MG63 (cell line): ENCODE results near the gene SH3BP5L. TPM values are rescaled to one million over a fixed set of nuclear protein-coding genes. Genes with fewer than 3 reads are reported as not detected.
"Not testable (repeated sequence)": the region's sequence is repeated elsewhere in the genome, so short reads cannot be mapped to it uniquely, and the experiment has no call there.

ENCODE experiments used
- DNase-seq: peaks from one replicate; pipeline ENCODE4 v3.0.0-alpha.2; 2020
- H3K27me3 ChIP-seq: fragments of 250-450 bp; sonication (Bioruptor Pico); 2 replicates; pipeline ENCODE4 v1.5.1; 2020; ENCODE audit warnings: mild to moderate bottlenecking, moderate library complexity
- H3K36me3 ChIP-seq: fragments of 250-450 bp; sonication (Bioruptor Pico); 2 replicates; pipeline ENCODE4 v1.5.1; 2020; ENCODE audit warnings: mild to moderate bottlenecking, moderate library complexity
- H3K4me3 ChIP-seq: fragments of 250-450 bp; sonication (Bioruptor Pico); 2 replicates; pipeline ENCODE4 v1.5.1; 2020; ENCODE audit warnings: mild to moderate bottlenecking, moderate library complexity
- H3K9me3 ChIP-seq: fragments of 250-450 bp; sonication (Bioruptor Pico); 2 replicates; pipeline ENCODE4 v1.5.1; 2020; ENCODE audit warnings: mild to moderate bottlenecking, moderate library complexity
- total RNA-seq: library from RNA; depleted of rRNA; stranded (reverse); fragments of >200 nt; shearing (Covaris generic); gene quantifications from 2 replicates; pipeline ENCODE4 v1.2.3, GENCODE V29; 2014; ENCODE audit warnings: low replicate concordance

SH3BP5L gene
- total RNA-seq, 1 experiment from 2014 or later: 30.0 TPM

DNA sequence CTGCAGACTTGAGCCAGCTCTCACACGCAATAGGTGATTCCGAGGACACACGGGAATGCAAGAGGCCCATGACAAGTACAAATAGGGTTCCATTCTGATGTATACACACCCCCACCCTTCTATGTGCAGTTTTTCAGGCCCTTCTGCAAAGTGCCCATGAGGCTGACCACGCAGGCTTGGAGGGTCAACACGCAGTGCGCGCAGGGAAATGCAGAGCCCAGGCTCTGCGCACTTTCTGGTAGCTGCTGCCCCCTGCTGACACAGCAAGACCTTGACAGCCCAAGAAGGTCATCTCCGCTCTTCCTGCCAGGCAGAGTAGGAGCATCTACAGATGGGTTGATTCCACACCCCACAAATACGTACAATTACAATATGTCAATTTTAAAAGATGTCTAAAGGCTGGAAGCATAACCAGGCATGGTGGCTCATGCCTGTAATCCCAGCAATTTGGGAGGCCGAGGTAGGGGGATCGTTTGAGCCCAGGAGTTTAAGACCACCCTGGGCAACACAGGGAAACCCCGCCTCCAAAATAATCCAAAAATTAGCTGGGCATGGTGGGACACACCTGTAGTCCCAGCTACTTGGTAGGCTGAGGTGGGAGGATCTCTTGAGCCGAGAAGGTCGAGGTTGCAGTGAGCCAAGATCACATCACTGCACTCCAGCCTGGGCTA, 18.5 kb downstream of the SH3BP5L start:
- no peaks in the 10 kb centered on the region for H3K27me3 ChIP-seq
- no peak overlapping the region for H3K4me3 ChIP-seq
- H3K9me3 ChIP-seq: no peaks in the 10 kb centered on the region
- peak; percentile 33 for DNase-seq
- H3K36me3 ChIP-seq: peaks cover 13% of the 10 kb centered on the region

DNA sequence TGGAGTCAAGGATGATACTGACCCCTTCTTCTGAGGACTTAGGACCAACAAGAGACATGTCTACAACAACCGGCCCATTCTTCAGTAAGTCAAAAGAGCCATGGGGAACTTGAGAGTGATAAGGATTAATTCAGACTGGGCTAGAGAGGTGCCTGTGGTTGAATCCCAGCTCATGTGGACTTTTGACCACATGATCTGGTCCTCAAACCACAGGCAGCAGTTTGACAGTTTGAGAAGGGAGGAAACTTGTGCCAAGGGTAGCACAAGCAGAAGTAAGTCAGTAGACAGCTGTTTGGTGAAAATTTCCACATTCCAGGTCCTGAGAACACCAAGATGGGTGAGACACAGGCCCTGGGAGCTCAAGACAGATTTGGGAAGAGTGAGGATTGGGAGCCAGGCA, 19.8 kb downstream of the SH3BP5L start:
- H3K9me3 ChIP-seq: no peaks in the 10 kb centered on the region
- no peaks in the 10 kb centered on the region for H3K27me3 ChIP-seq
- H3K4me3 ChIP-seq: no peak overlapping the region
- DNase-seq: no peak
- peaks cover under 1% of the 10 kb centered on the region; the same call in 1 of the 2 replicates for H3K36me3 ChIP-seq

DNA sequence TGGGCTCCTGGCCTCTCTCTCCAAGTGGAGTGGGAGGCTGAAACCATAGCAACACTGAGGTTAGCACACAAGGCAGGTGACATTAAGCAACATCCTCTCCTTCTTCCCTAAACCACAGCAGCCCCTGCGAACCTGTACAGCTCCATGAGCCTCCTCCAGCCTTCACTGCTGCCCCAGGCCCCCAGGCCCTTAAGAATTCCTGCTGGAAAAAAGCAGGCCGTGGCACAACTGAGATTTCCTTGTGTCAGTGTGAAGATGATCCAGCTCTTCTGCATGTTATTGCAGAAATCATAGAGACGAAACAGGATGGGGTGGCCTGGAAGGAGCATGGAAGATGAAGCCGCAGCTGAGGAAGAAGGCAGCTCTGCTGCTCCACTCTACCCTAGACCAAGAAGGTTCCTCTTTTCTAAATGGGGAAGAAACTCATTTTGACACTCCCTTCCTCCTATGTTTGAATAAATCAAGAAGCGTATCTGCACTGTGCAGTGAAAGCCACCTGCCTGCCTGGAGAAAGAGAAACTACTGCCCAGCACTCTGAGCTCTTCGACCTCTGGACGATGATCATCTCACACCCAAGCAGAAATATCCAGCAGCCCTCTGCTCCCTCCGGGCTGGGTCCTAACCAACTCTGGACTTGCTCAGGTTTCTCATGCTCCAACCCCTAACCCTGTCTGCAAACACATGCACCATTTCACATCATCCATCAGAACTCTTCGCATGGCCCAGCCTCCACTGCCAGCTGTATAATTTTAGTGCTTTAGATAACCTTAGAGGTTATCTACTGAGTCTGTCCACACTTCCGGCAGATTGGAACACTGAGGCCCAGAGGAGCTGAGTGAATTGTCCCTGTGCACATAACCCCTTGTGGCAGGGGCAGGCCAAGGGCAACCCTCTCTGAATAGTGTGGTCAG, 20.7 kb downstream of the SH3BP5L start:
- no peak for DNase-seq
- no peaks in the 10 kb centered on the region for H3K36me3 ChIP-seq
- H3K4me3 ChIP-seq: no peak overlapping the region
- H3K9me3 ChIP-seq: no peaks in the 10 kb centered on the region
- H3K27me3 ChIP-seq: no peaks in the 10 kb centered on the region

DNA sequence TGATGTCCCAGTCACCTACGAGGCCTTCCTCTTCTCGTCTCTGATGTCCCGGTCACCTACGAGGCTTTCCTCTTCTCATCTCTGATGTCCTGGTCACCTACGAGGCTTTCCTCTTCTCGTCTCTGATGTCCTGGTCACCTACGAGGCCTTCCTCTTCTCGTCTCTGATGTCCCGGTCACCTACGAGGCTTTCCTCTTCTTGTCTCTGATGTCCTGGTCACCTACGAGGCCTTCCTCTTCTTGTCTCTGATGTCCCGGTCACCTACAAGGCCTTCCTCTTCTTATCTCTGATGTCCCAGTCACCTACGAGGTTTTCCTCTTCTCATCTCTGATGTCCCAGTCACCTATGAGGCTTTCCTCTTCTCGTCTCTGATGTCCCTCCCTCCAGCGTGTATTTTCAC, 22.2 kb downstream of the SH3BP5L start:
- H3K27me3 ChIP-seq, DNase-seq, H3K9me3 ChIP-seq, H3K36me3 ChIP-seq, H3K4me3 ChIP-seq: not testable (repeated sequence)

DNA sequence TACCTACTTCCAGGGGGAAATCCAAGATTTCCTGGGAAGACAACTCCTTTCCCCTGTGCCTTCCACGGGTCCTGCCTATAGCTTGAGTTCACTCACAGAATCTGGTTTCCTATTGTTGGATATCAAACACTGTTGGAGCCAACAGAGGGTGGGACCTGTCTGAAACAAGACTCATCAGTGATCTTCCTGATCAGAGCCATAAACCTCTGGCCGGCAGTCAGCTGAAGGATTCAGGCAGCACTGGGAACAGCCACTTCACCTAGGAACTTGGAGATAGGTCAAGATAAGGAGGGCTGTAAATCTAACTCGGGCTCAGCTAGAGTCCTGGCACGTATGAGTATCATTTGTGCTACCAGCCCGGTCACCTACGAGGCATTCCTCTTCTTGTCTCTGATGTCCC, 23.3 kb downstream of the SH3BP5L start:
- Histone ChIP-seq H3K9me3 (no peaks in the 10 kb centered on the region), H3K36me3 (no peaks in the 10 kb centered on the region), H3K4me3 (no peak overlapping the region)

DNA sequence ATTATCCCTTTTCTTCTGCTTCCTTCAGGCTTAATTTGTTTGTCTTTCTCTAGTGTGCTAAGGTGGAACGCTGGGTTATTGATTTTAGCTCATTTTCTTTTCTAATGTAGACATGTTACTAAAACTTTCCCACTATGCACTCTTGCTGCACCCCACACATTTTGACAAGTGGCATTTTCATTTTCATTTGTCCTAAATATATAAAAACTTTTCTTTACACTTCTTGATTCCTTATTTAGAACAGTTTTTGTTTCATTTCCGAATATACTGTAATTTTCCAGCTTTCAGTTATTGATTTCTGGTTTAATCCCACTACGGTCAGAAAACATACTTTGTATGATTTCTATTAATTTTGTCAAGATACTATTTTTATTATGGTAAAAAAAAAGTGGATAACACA, 25.3 kb downstream of the SH3BP5L start:
- H3K27me3 ChIP-seq: no peaks in the 10 kb centered on the region
- no peaks in the 10 kb centered on the region for H3K36me3 ChIP-seq
- DNase-seq: no peak
- no peak overlapping the region for H3K4me3 ChIP-seq
- no peaks in the 10 kb centered on the region for H3K9me3 ChIP-seq

More for the DNA sequence above, 23.3 kb downstream of the SH3BP5L start:
- H3K27me3 ChIP-seq: no peaks in the 10 kb centered on the region
- DNase-seq: no peak

DNA sequence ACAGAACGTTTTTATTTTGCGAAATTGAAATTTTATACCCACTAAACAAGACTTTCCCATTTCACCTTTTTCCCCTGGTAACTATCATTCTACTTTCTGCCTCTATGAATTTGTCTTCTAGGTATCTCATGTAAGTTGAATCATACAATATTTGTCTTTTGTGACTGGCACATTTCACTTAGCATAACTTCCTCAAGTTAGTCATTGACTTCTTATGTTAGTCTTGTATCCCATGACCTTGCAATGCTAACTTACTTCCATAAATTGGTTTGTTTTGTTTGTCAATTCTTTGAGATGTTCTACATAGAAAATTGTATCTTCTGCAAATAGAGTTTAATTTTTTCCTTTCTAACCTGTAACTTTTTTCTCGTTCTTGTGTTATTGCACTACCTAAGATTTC, 26.9 kb downstream of the SH3BP5L start:
- Histone ChIP-seq H3K9me3 (peaks cover 2% of the 10 kb centered on the region; the same call in 1 of the 2 replicates), H3K27me3 (no peaks in the 10 kb centered on the region), H3K36me3 (no peaks in the 10 kb centered on the region), H3K4me3 (no peak overlapping the region)
- no peak for DNase-seq

DNA sequence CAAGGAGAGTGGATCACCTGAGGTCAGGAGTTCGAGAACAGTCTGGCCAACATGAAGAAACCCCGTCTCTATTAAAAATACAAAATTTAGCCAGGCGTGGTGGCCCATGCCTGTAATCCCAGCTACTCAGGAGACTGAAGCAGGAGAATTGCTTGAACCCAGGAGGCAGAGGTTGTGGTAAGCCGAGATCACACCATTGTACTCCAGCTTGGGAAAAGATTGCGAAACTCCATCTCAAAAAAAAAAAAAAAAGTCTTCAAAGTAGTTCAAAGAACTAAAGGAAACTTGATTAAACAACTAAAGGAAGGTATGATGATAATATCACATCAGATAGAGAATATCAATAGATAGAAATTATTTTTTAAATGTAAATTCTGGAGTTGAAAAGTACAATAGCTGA, 31.1 kb downstream of the SH3BP5L start:
- H3K36me3 ChIP-seq, DNase-seq, H3K27me3 ChIP-seq, H3K4me3 ChIP-seq, H3K9me3 ChIP-seq: not testable (repeated sequence)

DNA sequence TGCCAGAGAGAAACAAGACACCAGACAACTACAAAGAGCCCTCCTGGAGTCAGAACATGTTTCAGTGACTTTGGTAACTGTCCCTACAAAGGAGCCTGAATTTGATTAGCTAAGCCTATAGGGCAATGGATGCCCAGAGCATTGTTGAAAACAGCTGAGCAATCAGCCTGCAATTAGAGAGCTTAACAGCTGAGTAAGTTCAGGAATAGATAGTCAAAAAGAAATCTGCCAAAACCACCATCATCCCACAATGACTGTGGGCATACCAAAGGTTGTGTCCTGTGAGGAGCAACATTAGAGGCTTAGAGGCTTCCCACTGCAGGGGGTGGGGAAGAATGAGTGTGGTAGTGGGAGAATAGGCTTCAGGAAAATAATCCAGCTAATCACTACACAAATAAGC, 32.1 kb downstream of the SH3BP5L start:
- no peak for DNase-seq
- Histone ChIP-seq H3K36me3 (no peaks in the 10 kb centered on the region), H3K27me3 (no peaks in the 10 kb centered on the region), H3K9me3 (peaks cover 2% of the 10 kb centered on the region; the same call in 1 of the 2 replicates), H3K4me3 (no peak overlapping the region)

DNA sequence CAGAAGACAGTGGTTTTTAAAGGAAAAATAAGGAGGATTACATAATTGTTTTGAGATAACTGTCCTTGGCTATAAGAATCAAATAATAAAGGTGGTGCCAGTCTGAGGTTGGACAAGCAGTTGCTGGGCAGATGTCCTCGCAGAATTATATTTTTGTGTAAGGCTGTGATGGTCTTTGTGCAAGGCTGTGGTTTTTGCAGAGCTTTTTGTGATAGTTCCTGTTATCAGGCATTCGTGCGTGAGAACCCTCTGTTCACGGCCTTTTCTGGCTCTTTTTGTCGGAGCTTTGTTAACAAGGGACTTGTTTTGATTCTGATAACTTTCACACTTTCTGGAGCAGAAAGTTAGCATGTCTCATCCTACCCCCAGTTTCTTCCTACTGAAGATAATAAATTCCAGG, 33.4 kb downstream of the SH3BP5L start:
- Histone ChIP-seq H3K36me3 (no peaks in the 10 kb centered on the region), H3K9me3 (peaks cover 2% of the 10 kb centered on the region; the same call in 1 of the 2 replicates), H3K4me3 (no peak overlapping the region), H3K27me3 (no peaks in the 10 kb centered on the region)
- DNase-seq: no peak

DNA sequence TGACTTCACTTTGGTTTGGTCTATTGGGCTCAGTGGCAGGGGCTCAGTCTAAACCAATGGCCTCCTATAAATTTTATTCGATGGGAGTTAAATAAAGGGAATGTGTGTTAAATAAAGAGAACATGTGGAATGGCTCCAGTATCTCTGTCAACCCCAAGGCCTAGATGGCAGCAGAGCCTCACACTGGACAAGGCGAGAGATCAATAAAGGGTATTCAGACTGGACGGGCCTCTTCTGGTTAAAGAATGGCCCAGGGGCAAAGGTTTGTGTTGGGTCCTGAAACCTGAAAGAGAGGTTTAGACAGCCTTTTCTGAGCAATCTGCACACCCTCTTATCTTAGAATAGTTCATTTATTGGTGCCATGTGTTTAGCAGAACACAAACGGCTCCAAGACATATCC, 34.7 kb downstream of the SH3BP5L start:
- H3K9me3 ChIP-seq: peaks cover 2% of the 10 kb centered on the region; the same call in 1 of the 2 replicates
- no peaks in the 10 kb centered on the region for H3K36me3 ChIP-seq
- no peaks in the 10 kb centered on the region for H3K27me3 ChIP-seq
- H3K4me3 ChIP-seq: no peak overlapping the region
- no peak for DNase-seq

DNA sequence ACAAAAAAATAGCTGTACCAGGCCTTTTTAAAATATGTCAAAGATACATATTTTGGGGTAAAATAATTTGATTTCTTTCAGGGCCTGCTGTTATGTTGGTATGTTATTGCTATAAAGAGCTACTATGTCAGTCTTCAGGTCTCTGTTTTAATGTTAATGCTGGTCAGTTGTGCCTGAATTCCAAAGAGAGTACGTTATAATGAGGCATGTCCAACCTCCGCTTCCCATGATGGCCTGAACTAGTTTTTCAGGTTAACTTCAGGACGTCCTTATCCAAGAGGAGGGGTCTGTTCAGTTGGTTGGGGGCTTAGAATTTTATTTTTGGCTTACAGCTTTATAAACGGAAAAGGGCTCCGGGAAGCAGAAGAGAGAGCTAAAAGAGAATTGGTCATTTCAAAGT, 35.3 kb downstream of the SH3BP5L start:
- no peak for DNase-seq
- peaks cover 2% of the 10 kb centered on the region; the same call in 1 of the 2 replicates for H3K9me3 ChIP-seq
- H3K4me3 ChIP-seq: no peak overlapping the region
- H3K27me3 ChIP-seq: no peaks in the 10 kb centered on the region
- H3K36me3 ChIP-seq: no peaks in the 10 kb centered on the region

DNA sequence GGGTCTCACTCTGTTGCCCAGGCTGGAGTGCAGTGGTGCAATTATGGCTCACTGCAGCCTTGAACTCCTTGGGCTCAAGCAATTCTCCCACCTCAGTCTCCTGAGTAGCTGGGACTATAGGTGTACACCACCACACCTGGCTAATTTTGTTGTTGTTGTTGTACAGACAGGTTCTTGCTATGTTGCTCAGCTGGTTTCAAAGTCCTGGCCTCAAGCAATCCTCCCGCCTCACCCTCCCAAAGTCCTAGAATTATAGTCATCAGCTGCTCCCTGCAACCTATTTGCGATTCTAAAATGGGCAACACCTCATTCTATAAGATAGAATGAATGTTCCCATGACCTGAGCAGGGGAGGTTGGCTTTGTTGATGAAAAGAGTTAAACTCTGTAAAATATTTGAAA, 36.4 kb downstream of the SH3BP5L start:
- DNase-seq, H3K4me3 ChIP-seq, H3K27me3 ChIP-seq, H3K9me3 ChIP-seq, H3K36me3 ChIP-seq: not testable (repeated sequence)

DNA sequence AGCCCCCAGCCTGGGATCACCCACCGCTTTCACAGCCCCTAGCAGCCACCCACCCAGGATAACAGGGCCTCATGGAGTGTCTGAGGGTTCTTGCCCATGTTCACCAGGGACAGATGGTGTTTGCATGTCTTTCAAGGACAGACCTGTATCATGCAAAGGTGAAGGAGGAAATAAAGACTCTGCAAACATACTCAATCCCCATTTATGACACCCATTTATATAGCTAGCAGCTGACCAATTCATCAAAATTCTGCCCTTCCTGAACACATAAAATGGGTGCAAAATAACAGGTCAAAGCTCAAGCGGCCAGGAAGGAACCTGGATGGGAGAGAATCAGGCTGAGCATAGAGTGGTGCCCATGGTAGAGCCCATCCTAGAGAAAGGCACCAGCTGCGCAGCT, 37.4 kb downstream of the SH3BP5L start:
- H3K36me3 ChIP-seq: no peaks in the 10 kb centered on the region
- no peak overlapping the region for H3K4me3 ChIP-seq
- no peak for DNase-seq
- no peaks in the 10 kb centered on the region for H3K9me3 ChIP-seq
- no peaks in the 10 kb centered on the region for H3K27me3 ChIP-seq

DNA sequence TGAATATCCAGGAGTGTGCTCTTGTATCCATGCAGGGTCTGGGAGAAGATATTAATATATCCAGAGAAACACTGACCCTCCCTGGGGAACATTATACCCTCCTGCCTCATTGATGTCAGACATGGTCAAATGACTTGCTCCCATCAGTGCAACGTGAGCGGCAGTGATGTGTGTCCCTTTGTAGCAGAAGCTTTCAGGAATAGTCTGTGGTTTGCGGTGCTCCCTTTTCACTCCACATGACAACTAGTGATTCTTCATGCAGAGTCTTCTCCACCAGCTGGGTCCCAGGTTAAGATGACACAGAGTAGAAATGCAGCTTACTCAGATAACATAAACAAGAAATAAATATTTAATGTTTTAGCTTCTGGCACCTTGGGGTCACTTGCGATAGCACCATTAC, 38.3 kb downstream of the SH3BP5L start:
- DNase-seq: no peak
- H3K4me3 ChIP-seq: no peak overlapping the region
- no peaks in the 10 kb centered on the region for H3K27me3 ChIP-seq
- no peaks in the 10 kb centered on the region for H3K9me3 ChIP-seq
- no peaks in the 10 kb centered on the region for H3K36me3 ChIP-seq

DNA sequence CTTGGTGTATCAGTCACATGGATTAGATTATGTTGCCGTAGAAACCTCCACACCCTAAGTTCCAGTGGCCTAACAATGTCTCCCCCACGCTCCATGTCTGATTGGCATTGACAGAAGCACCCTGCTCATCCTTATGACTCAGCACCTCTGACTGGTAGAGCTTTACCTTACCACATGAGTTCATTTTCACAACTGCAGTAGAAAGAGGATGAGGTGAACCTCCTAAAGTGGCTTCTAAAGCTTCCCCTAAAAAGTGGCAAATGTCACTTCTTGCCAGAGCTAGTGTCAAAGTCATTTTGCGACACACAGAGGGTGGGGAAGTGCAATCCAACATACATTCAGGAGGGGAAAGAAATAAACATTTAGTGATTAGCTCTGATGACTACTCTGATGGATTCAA, 39.6 kb downstream of the SH3BP5L start:
- Histone ChIP-seq H3K27me3 (no peaks in the 10 kb centered on the region), H3K4me3 (no peak overlapping the region), H3K36me3 (no peaks in the 10 kb centered on the region), H3K9me3 (0 out of 2 replicates have a peak, but pooled peaks cover 2% of the 10 kb centered on the region)
- no peak for DNase-seq

DNA sequence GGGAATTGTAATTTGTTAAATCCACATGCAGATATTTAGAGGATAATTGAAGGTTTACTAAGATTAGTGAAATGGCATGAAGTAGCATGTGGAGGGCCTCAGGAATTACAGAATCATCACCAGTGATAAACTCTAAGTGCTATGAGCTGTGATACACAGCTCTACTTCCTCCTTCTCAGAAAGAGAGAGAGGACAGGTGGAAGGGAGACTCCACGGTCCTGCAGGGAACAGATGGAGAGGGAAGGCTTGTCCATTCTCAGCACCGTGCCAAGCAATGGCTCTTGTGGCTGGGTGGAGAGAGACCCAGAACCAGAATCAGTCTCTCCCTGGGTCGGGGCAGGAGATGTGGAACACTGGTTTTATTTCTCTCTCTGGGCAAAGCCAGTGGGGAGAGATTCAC, 42.3 kb downstream of the SH3BP5L start:
- H3K27me3 ChIP-seq: no peaks in the 10 kb centered on the region
- no peak overlapping the region for H3K4me3 ChIP-seq
- no peaks in the 10 kb centered on the region for H3K36me3 ChIP-seq
- DNase-seq: no peak
- H3K9me3 ChIP-seq: peaks cover 3% of the 10 kb centered on the region; the same call in 1 of the 2 replicates
